T1000 (cell line): ENCODE data around the gene C2.

Experiments
- DNase-seq: peaks from one replicate; lab custom pipeline; 2025; ENCODE audit warnings: mixed read lengths; lab: John Stamatoyannopoulos, UW

The C2 gene

DNA sequence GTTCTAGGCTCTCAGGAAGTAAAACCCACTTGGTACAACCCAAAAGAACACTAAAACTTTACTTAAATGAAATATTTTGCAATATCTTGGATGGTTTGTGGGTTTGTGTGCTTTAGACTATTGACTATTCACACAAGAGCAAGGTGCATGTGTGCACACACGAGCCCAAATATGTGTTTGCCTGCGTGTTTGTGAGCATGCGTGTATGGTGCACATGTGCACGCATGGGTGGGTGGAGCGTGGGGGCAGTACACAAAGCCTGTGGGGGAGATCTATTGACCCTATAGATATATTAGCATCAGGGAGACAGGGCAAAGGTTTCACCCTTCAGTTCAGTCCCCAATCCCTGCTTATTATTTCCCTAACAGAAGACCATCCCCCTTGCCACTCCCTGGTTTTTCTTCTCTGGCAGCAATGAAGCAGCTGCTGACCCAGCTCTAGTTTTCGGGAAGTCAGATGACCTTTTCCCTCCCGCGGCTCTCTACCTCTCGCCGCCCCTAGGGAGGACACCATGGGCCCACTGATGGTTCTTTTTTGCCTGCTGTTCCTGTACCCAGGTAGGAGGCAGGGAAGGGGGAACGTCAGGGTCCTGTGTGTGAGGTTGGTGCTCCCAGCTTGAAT is at the start of gene C2:
TSS of gene C2 (plus strand) at position 476 of the 621 bp plus-strand sequence. CDS start at position 512, 36 bp downstream.
- DNase-seq: no peak

DNA sequence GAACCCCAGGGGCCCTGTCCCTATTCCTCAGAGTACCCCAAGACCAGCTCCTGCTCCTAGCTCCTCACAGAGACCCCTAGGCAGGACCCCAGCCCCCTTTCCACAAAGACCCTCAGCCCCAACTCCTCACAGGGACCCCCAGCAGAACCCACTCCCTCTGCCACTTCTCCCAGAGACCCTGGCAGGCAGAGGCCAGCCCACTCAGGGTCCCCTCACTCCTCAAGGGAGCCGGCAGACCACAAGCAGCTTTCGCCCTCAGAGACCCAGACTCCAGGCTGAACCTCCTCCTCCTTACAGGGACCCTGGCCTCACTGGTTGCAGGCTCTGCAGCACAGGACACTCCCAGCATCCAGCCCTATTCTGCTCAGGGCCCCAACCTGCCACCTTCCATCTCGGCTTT is 49.3 kb upstream of the C2 start:
- no peak for DNase-seq

DNA sequence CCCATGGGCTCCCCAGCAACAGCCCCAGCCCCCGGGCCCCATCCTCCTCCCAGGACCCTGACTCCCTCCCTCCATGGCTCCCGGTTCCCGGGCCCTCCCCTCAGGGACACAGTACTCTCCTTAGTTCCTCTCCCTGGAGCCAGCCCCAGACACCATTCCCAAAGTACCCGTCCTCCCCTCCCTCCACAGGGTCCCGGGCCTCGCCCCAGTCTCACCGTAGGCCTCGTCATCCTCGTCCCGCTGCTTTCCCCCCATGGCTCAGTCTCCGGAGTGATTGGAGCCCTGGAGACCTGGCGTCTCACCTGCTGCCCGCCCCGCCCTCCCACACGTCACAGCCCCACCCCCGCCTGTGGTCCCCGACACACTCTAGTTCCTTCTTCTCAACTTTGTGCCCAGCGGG is 48.8 kb upstream of the C2 start, which contains the start of gene SLC44A4:
TSS of gene SLC44A4 (minus strand) at position 272 of the 400 bp plus-strand sequence. CDS start at position 255, 17 bp downstream.
- no peak for DNase-seq

- DNase-seq: no peak
Measured at GRCh38 chr6:31879143-31879542, 48.4 kb upstream of the C2 start.

DNA sequence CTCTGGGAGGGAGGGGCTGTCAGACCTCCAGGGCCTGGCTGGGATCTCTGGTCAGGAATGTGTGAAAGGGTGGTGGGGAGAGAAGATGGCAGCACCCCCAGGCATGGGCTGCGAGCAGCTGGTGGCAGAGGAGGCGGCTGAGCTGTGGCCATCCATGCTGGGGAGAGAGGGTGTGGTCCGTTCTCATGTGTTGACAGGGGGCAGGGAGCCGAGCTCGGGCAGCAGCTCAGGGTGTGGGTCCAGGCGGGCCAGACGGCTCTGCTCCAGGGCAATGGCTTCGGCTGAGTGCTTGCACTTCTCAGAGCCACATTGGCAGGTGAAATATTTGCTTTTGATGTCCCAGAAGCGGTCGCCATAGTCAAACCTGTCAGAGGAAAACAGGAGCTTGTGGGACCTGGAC is 47.6 kb upstream of the C2 start:
- no peak for DNase-seq

DNA sequence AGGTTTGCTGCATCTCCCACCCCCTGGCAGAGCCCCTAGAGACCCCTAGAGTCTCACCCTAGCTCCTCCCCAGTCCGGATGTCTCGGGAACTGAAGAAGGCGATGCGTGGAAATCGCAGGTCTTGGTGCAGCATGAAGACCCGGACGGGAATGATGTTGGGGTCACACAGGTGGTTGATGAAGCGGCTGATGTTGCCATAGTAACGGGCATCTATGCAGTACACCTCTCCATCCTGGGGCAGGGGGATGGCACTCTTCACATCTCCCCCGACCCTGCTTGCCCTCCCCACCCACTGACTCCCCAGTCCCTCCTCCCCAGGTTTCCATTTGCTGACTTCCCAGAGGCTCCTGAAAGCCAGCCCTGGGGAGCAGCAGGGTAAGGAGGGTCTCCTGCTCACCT is 46.9 kb upstream of the C2 start:
- no peak for DNase-seq

GRCh38 chr6:31881136-31881859 is 46.2 kb upstream of the C2 start:
- DNase-seq: no peak

- DNase-seq: no peak
Measured at GRCh38 chr6:31882344-31882743, 45.2 kb upstream of the C2 start.

DNA sequence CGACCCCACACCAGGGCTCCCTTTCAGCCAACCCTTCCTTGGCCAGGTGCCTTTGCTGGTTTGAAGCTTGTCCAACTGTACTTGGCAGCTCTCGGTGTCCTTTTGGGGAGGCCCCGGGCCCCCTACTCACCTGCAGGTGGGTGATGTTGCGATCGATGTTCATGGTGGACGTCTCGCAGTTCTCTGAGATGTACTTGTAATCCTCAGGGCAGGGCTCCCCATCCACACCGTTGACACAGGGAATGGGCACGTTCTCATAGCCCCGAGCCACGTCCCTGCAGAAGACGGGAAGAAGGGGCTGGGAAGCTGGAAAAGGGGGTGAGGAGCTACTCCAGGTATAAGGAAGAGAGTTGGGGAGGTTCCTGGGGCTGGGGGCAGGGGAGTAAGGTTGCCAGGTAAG is 43.8 kb upstream of the C2 start:
- DNase-seq: no peak

DNA sequence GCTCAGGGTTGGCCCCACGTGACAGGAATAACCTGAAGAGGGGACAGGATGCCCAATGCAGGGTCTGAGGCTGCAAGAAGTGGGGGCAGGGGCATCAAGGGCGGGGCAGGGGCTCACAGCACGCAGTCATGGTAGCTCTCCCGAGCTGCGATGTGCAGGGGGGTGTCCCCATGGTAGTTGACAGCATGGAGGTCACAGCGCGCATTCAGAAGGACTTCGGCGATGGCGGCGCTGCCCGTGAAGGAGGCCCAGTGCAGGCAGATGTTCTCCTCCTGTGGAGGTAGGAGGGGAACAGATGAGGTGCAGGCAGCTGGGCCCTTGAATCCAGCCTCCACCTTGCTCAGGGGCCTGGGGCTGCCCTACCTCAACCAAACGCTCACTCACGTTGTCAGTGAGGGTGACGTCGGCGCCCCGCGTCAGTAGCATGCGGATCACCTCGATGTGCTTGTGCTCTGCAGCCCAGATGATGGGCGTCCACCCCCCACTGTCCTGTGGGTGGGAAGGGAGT is 42.9 kb upstream of the C2 start:
- DNase-seq: no peak

DNA sequence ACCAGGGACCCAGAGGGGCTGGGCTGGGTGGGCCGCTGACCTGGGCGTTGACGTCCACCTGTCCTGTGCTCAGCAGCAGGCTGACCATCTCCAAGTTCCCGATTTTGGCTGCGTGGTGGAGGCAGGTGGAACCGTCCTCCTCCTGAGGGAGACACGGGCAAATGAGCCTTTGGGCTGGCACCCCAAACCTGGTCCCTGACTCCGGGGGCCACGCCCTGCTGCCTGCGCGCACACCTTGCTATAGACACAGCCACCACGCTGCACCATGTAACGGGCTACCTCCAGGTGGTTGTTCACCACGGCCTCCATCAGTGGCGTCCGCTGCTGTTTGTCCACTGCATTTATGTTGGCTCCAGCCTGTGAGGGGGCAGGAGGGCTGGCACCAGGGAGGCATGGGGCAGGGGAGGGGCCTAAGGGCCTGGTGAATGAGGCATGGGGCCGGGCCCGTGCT is 41.0 kb upstream of the C2 start:
- no peak for DNase-seq

GRCh38 chr6:31887173-31888007 is 40.1 kb upstream of the C2 start:
- no peak for DNase-seq

- no peak for DNase-seq
Measured at GRCh38 chr6:31888276-31889258, 39.0 kb upstream of the C2 start.

GRCh38 chr6:31889331-31889972 is 38.1 kb upstream of the C2 start:
- no peak for DNase-seq

- DNase-seq: no peak
Measured at GRCh38 chr6:31892821-31893220, 34.7 kb upstream of the C2 start.

- DNase-seq: no peak
Measured at GRCh38 chr6:31896493-31896855, 31.0 kb upstream of the C2 start.

DNA sequence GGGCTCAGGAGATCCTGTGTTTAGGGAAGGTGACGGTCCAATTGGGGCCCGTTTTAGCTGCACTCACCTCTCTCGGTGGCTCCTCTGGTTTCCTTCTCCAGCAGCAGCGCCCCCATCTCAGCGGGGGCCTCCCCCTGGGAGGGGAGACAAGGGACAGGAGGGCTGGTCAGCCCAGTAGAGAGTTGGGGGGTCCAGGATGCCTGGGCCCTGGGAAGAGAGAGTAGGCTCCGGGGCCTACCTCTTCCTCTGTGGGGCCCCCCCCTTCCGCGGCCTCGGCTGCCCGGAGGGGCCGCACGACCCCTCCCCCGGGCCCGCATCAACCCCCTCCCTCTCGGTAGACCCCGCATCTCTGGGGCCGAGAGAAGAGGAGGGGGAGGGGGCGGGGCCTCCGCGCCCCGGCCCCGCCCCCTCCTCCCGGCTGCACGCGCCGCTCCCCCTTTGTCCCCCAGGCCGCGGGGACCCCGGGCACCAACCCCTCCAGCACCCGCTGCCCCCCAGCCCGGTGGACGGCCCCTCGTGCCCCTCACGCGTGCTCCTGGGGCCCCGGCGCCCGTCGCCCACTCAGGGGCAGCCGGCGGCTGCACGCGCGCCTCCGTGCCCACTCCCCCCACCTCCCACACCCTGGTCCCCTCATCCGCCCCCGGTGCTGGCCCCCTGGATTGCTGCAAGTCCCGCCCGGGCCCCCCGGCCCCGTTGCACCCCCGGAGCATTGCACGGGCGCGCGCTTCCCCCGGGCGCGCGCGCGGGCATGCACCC is 30.5 kb upstream of the C2 start:
- DNase-seq: no peak

- peak; percentile 60 for DNase-seq
Measured at GRCh38 chr6:31897612-31898382, 29.7 kb upstream of the C2 start, which contains the start of gene EHMT2. Gene EHMT2, minus strand, starts transcription at chr6:31897698. Its CDS starts 21 bp downstream, at chr6:31897677.

DNA sequence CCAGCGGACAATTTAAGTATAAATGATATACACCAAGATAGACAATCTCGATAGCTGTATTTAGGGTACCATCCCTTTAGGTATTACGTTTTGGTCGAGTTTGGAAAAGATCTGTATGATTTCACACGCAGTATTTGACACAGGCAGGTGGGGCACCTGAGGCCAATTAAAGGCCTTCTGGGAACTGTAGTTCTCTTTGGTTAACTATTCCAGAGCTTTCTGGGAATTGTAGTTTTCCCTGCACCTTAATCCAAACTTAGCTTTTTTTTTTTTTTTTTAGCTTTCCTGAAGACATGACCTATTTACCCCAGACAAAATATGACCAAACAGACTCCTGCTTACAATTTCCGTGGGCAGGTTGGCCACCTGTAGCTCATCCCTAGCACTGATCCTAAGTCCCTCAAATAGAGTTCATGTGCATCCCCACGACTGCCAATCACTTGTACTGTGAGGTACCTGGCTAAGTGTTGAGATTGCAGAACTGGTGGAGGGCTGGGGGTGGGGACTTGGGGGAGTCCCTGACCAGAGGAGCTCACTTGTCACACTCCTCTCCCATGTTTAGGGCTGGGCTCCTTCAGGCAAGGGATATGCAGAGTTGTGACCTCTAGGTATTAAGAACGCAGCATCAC is 29.0 kb upstream of the C2 start:
- DNase-seq: no peak
